ENCODE results near the gene PTTG1IP.

DNA sequence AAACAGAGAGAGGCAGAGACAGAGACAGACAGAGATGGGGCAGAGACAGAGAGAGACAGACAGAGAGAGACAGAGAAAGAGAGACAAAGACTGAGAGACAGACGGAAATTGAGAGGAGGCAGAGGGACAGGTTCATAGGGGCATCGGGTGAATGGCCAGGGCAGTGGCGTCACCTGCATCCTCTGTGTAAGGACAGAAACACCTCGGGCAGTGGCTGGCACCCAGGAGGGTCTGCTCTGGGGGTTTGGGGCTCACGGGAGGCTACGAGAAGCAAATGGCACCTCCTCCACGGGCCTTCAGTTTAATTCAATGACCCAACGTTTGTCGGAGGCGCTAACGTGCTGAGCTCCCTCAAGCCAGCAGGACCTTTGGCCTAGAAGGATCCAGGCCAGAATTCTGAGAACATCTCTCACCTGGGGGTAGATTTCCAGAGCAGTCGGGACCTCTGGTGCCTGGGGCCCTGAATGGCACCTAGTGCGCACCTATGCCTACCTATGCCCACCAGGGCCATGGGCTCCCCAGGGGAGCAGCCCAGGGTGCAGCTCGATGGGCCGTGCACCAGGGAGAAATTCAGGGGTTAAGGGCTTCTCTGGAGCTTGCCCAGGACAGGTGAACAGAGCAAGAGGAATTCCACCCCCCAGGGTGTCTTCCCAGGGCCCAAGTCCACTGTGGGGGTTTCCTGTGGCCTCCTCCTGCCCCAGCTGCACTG is 20.6 kb upstream of the PTTG1IP start:
- TF ChIP-seq, protein P1, sequence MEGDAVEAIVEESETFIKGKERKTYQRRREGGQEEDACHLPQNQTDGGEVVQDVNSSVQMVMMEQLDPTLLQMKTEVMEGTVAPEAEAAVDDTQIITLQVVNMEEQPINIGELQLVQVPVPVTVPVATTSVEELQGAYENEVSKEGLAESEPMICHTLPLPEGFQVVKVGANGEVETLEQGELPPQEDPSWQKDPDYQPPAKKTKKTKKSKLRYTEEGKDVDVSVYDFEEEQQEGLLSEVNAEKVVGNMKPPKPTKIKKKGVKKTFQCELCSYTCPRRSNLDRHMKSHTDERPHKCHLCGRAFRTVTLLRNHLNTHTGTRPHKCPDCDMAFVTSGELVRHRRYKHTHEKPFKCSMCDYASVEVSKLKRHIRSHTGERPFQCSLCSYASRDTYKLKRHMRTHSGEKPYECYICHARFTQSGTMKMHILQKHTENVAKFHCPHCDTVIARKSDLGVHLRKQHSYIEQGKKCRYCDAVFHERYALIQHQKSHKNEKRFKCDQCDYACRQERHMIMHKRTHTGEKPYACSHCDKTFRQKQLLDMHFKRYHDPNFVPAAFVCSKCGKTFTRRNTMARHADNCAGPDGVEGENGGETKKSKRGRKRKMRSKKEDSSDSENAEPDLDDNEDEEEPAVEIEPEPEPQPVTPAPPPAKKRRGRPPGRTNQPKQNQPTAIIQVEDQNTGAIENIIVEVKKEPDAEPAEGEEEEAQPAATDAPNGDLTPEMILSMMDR (IDR thresholded peaks at IDR 0.05; ENCODE audit: low read length), result no peak
- no peak for TF ChIP-seq EZH2 (IDR thresholded peaks at IDR 0.05; ENCODE audit: borderline replicate concordance, low read length)

All from OCI-LY1 (cell line).